GM21423 (cell line): ENCODE data around the gene TARP.
"Not testable (repeated sequence)": the region's sequence is repeated elsewhere in the genome, so short reads cannot be mapped to it uniquely, and the experiment has no call there.

Experiments
- ATAC-seq: cut with Tn5 transposase; IDR thresholded peaks from one replicate; pipeline ENCODE4 v1.9.1; 2021; ENCODE audit warnings: mild to moderate bottlenecking, moderate library complexity; ENCODE audit not compliant: unreplicated experiment

Gene TARP

GRCh38 chr7:38299275-38299931 is 26.0 kb upstream of the TARP start:
- ATAC-seq = no peak

GRCh38 chr7:38296059-38296857 is 22.8 kb upstream of the TARP start:
- peak; percentile 72 for ATAC-seq

GRCh38 chr7:38294926-38295325 is 21.5 kb upstream of the TARP start:
- ATAC-seq = no peak

- ATAC-seq = no peak
Observed at GRCh38 chr7:38292442-38292841, 19.0 kb upstream of the TARP start.

GRCh38 chr7:38291650-38292049 is 18.2 kb upstream of the TARP start:
- no peak for ATAC-seq

GRCh38 chr7:38291117-38291647 is 17.7 kb upstream of the TARP start:
- ATAC-seq = no peak

- no peak for ATAC-seq
Observed at GRCh38 chr7:38284553-38284952, 11.1 kb upstream of the TARP start.

GRCh38 chr7:38283809-38284208 is 10.4 kb upstream of the TARP start:
- ATAC-seq = no peak

GRCh38 chr7:38283107-38283506 is 9.7 kb upstream of the TARP start:
- no peak for ATAC-seq

- no peak for ATAC-seq
Observed at GRCh38 chr7:38282081-38282480, 8.6 kb upstream of the TARP start.

- ATAC-seq = no peak
Observed at GRCh38 chr7:38281266-38281665, 7.8 kb upstream of the TARP start.

GRCh38 chr7:38280707-38281106 is 7.3 kb upstream of the TARP start:
- no peak for ATAC-seq

- ATAC-seq = no peak
Observed at GRCh38 chr7:38280000-38280399, 6.6 kb upstream of the TARP start.

GRCh38 chr7:38276096-38276877 is 2.9 kb upstream of the TARP start:
- ATAC-seq = no peak

GRCh38 chr7:38274927-38275620 is 1.6 kb upstream of the TARP start:
- no peak for ATAC-seq

GRCh38 chr7:38274486-38274885 is 1.1 kb upstream of the TARP start:
- no peak for ATAC-seq

GRCh38 chr7:38270405-38270804 is 3.0 kb downstream of the TARP start:
- ATAC-seq = not testable (repeated sequence)

- ATAC-seq = not testable (repeated sequence)
Observed at GRCh38 chr7:38269704-38270346, 3.6 kb downstream of the TARP start.

GRCh38 chr7:38265958-38266357 is 7.5 kb downstream of the TARP start:
- not testable (repeated sequence) for ATAC-seq

GRCh38 chr7:38264602-38265001 is 8.8 kb downstream of the TARP start:
- not testable (repeated sequence) for ATAC-seq
